ENCODE results near the gene SLC2A13. TPM values are rescaled to one million over a fixed set of nuclear protein-coding genes. Genes with fewer than 3 reads are reported as not detected.

Gene SLC2A13
- total and polyA plus RNA-seq, 4 donors, result 1.9 to 20.2 (median 6.9) TPM

DNA sequence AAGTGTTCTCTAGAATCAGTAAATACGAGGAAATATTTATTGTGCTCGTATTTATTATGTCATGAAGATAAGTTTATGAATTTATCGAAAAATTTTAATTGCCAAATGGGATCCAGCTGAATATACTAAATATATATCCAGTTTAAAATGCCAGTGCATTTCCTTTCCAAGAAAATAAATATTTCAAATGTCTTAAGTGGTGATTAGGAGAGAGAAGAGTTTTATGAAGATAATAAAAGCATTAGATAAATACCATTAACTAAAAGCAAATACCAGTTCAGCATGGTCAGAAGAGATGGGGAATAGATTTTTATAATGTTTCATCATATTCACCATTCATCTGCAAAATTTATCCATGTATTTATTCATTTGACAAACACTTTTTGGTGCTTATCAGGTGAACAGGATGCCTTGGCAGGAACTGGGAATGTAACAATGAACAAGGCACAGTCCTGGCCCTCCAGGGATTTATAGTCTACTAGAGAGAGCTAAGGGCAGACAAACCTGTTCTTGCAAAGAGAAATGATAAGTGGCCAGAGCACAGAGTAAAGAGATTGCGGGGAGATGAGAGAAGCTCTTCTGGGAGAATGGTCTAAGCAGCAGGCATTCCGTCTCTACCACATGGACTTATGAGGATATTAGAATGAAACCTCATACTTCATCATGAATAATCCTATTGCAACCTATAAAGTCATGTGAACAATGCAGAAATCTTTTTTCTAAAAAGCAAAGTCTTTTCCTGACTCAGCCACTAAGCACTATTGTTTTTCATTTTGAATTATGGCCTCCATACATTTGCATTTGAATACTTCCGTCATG is 342.6 kb downstream of the SLC2A13 start:
- no peak for DNase-seq (ENCODE audit: low spot score)
- Histone ChIP-seq H3K4me3 (ENCODE audit: low read depth in 1 of 3, low read length in 3 of 3) (no peak overlapping the region), H3K9me3 (ENCODE audit: control insufficient read depth in 4 of 4, low read length in 3 of 4) (no peaks in the 10 kb centered on the region), H3K27ac (ENCODE audit: low read depth in 1 of 2, low read length in 2 of 2) (no peak overlapping the region), H3K27me3 (ENCODE audit: control insufficient read depth in 4 of 4, insufficient read depth in 4 of 4, low read length in 3 of 4) (no peaks in the 10 kb centered on the region), H3K36me3 (ENCODE audit: control insufficient read depth in 4 of 4, insufficient read depth in 3 of 4, low read depth in 1 of 4, low read length in 3 of 4) (peaks cover 0 to 7% (median 3%) of the 10 kb centered on the region in 4 donors), H3K4me1 (ENCODE audit: control insufficient read depth in 4 of 4, insufficient read depth in 4 of 4, low read length in 3 of 4) (peaks cover 0 to 2% (median 0%) of the 10 kb centered on the region in 4 donors), H3K9ac (ENCODE audit: low read depth in 1 of 2, low read length in 2 of 2) (no peak overlapping the region)
- WGBS, result 92% methylated on average over 6 of the region's 6 CpGs
- no peak for TF ChIP-seq RAD21 (IDR thresholded peaks at IDR 0.05)
- TF ChIP-seq, protein P1, sequence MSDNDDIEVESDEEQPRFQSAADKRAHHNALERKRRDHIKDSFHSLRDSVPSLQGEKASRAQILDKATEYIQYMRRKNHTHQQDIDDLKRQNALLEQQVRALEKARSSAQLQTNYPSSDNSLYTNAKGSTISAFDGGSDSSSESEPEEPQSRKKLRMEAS (IDR thresholded peaks at IDR 0.05), result no peak
- TF ChIP-seq FOXA2 (IDR thresholded peaks at IDR 0.05), result no peak
- TF ChIP-seq ATF3 (IDR thresholded peaks at IDR 0.05), result no peak

GRCh38 chr12:39755478-39755877 is 350.4 kb downstream of the SLC2A13 start:
- no peaks in the 10 kb centered on the region for H3K27me3 ChIP-seq (ENCODE audit: control insufficient read depth in 4 of 4, insufficient read depth in 4 of 4, low read length in 3 of 4)
- H3K27ac ChIP-seq (ENCODE audit: low read depth in 1 of 2, low read length in 2 of 2), result no peak overlapping the region
- no peak overlapping the region for H3K4me3 ChIP-seq (ENCODE audit: low read depth in 1 of 3, low read length in 3 of 3)
- H3K36me3 ChIP-seq (ENCODE audit: control insufficient read depth in 4 of 4, insufficient read depth in 3 of 4, low read depth in 1 of 4, low read length in 3 of 4), result peaks cover 0 to 5% (median 1%) of the 10 kb centered on the region in 4 donors
- no peak for DNase-seq (ENCODE audit: low spot score)
- H3K4me1 ChIP-seq (ENCODE audit: control insufficient read depth in 4 of 4, insufficient read depth in 4 of 4, low read length in 3 of 4), result peaks cover 0 to 2% (median 0%) of the 10 kb centered on the region in 4 donors
- no peaks in the 10 kb centered on the region for H3K9me3 ChIP-seq (ENCODE audit: control insufficient read depth in 4 of 4, low read length in 3 of 4)
- 80% methylated on average over 2 of the region's 2 CpGs for WGBS
- TF ChIP-seq RAD21 (IDR thresholded peaks at IDR 0.05) (no peak), RXRA (IDR thresholded peaks at IDR 0.05) (no peak), YY1 (IDR thresholded peaks at IDR 0.05) (no peak)
- TF ChIP-seq, protein P2, sequence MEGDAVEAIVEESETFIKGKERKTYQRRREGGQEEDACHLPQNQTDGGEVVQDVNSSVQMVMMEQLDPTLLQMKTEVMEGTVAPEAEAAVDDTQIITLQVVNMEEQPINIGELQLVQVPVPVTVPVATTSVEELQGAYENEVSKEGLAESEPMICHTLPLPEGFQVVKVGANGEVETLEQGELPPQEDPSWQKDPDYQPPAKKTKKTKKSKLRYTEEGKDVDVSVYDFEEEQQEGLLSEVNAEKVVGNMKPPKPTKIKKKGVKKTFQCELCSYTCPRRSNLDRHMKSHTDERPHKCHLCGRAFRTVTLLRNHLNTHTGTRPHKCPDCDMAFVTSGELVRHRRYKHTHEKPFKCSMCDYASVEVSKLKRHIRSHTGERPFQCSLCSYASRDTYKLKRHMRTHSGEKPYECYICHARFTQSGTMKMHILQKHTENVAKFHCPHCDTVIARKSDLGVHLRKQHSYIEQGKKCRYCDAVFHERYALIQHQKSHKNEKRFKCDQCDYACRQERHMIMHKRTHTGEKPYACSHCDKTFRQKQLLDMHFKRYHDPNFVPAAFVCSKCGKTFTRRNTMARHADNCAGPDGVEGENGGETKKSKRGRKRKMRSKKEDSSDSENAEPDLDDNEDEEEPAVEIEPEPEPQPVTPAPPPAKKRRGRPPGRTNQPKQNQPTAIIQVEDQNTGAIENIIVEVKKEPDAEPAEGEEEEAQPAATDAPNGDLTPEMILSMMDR (IDR thresholded peaks at IDR 0.05; ENCODE audit: low read depth, low read length, missing input control), result no peak
- H3K9ac ChIP-seq (ENCODE audit: low read depth in 1 of 2, low read length in 2 of 2), result no peak overlapping the region

DNA sequence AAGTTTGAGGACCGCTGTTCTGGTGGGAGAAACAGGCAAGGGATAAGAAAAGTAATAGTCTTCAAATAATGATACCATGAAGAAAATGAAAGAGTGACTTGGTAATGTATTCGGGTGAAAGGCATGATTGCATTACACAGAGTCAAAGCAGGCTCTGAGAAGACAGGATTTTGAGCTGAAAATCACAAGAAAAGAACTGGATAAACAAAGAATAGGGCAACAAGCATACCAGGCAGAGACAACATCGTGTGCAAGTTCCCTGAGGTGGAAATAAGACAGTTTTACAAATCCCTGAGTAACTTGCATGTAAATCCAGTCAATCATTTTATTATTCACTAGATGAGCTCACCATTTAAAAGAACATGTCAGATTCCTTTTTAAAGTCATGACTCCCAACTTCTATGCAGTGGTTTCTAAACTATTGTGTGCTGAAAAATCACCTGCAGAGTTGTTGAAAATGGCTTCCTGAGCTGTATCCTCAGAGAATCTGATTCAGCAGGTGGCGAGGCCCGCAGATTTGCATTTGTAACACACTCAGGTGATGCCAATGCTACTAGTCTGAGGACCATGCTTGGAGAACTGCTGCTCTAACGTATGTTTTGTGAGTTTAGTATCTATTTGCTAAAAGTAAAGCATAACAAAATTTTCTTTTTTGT is 353.3 kb downstream of the SLC2A13 start:
- 88% methylated on average over 6 of the region's 6 CpGs for WGBS
- TF ChIP-seq NR2F2 (IDR thresholded peaks at IDR 0.05) (no peak), FOXA1 (IDR thresholded peaks at IDR 0.05) (no peak), EGR1 (IDR thresholded peaks at IDR 0.05; ENCODE audit: low read depth in 2 of 2) (no peak), JUND (IDR thresholded peaks at IDR 0.05) (no peak), HNF4G (IDR thresholded peaks at IDR 0.05) (no peak), HNF4A (conservative IDR thresholded peaks at IDR 0.05) (no peak), GABPA (IDR thresholded peaks at IDR 0.05 in 1 of 2, conservative IDR thresholded peaks at IDR 0.05 in 1 of 2) (no peak), RXRA (IDR thresholded peaks at IDR 0.05) (no peak), ATF3 (IDR thresholded peaks at IDR 0.05) (no peak), FOXA2 (IDR thresholded peaks at IDR 0.05) (no peak)
- TF ChIP-seq, protein P3, sequence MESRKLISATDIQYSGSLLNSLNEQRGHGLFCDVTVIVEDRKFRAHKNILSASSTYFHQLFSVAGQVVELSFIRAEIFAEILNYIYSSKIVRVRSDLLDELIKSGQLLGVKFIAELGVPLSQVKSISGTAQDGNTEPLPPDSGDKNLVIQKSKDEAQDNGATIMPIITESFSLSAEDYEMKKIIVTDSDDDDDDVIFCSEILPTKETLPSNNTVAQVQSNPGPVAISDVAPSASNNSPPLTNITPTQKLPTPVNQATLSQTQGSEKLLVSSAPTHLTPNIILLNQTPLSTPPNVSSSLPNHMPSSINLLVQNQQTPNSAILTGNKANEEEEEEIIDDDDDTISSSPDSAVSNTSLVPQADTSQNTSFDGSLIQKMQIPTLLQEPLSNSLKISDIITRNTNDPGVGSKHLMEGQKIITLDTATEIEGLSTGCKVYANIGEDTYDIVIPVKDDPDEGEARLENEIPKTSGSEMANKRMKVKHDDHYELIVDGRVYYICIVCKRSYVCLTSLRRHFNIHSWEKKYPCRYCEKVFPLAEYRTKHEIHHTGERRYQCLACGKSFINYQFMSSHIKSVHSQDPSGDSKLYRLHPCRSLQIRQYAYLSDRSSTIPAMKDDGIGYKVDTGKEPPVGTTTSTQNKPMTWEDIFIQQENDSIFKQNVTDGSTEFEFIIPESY (IDR thresholded peaks at IDR 0.05), result no peak
- TF ChIP-seq, protein P1 (IDR thresholded peaks at IDR 0.05), result no peak
- TF ChIP-seq, protein P4, sequence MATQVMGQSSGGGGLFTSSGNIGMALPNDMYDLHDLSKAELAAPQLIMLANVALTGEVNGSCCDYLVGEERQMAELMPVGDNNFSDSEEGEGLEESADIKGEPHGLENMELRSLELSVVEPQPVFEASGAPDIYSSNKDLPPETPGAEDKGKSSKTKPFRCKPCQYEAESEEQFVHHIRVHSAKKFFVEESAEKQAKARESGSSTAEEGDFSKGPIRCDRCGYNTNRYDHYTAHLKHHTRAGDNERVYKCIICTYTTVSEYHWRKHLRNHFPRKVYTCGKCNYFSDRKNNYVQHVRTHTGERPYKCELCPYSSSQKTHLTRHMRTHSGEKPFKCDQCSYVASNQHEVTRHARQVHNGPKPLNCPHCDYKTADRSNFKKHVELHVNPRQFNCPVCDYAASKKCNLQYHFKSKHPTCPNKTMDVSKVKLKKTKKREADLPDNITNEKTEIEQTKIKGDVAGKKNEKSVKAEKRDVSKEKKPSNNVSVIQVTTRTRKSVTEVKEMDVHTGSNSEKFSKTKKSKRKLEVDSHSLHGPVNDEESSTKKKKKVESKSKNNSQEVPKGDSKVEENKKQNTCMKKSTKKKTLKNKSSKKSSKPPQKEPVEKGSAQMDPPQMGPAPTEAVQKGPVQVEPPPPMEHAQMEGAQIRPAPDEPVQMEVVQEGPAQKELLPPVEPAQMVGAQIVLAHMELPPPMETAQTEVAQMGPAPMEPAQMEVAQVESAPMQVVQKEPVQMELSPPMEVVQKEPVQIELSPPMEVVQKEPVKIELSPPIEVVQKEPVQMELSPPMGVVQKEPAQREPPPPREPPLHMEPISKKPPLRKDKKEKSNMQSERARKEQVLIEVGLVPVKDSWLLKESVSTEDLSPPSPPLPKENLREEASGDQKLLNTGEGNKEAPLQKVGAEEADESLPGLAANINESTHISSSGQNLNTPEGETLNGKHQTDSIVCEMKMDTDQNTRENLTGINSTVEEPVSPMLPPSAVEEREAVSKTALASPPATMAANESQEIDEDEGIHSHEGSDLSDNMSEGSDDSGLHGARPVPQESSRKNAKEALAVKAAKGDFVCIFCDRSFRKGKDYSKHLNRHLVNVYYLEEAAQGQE (IDR thresholded peaks at IDR 0.05), result no peak

More for the DNA sequence above, 353.3 kb downstream of the SLC2A13 start:
- H3K9me3 ChIP-seq (ENCODE audit: control insufficient read depth in 4 of 4, low read length in 3 of 4), result no peaks in the 10 kb centered on the region
- DNase-seq (ENCODE audit: low spot score), result no peak
- no peaks in the 10 kb centered on the region for H3K27me3 ChIP-seq (ENCODE audit: control insufficient read depth in 4 of 4, insufficient read depth in 4 of 4, low read length in 3 of 4)
- H3K9ac ChIP-seq (ENCODE audit: low read depth in 1 of 2, low read length in 2 of 2), result no peak overlapping the region
- no peaks in the 10 kb centered on the region for H3K36me3 ChIP-seq (ENCODE audit: control insufficient read depth in 4 of 4, insufficient read depth in 3 of 4, low read depth in 1 of 4, low read length in 3 of 4)
- H3K4me3 ChIP-seq (ENCODE audit: low read depth in 1 of 3, low read length in 3 of 3), result no peak overlapping the region
- H3K27ac ChIP-seq (ENCODE audit: low read depth in 1 of 2, low read length in 2 of 2), result no peak overlapping the region
- peaks cover 0 to 2% (median 0%) of the 10 kb centered on the region in 4 donors for H3K4me1 ChIP-seq (ENCODE audit: control insufficient read depth in 4 of 4, insufficient read depth in 4 of 4, low read length in 3 of 4)
